Measurements from ENCODE around the gene DIAPH1.

DIAPH1 gene

GRCh38 chr5:141638771-141639170 is 20.0 kb upstream of the DIAPH1 start:
- H3K4me3 ChIP-seq (ENCODE audit: low read depth, low read length) = no peak overlapping the region
- no peak for DNase-seq (ENCODE audit: low read depth)
- no peak for TF ChIP-seq MYC (IDR thresholded peaks at IDR 0.05; ENCODE audit: low read depth, low read length)
- no peak for TF ChIP-seq POLR2A (IDR thresholded peaks at IDR 0.05; ENCODE audit: extremely low read depth, insufficient read length)
- TF ChIP-seq MAX (IDR thresholded peaks at IDR 0.05; ENCODE audit: low read depth, low read length) = no peak
- no peak for TF ChIP-seq CTCF (IDR thresholded peaks at IDR 0.05; ENCODE audit: low read depth, low read length)

- TF ChIP-seq MAX (IDR thresholded peaks at IDR 0.05; ENCODE audit: low read depth, low read length) (peak; percentile 50; the same call in 1 of the 2 replicates), CTCF (IDR thresholded peaks at IDR 0.05; ENCODE audit: low read depth, low read length) (no peak), MYC (IDR thresholded peaks at IDR 0.05; ENCODE audit: low read depth, low read length) (0 out of 2 replicates have a peak, but pooled peaks have one; percentile 17), POLR2A (IDR thresholded peaks at IDR 0.05; ENCODE audit: extremely low read depth, insufficient read length) (no peak)
- peak; percentile 66 for DNase-seq (ENCODE audit: low read depth)
- peak overlapping the region; percentile 56 for H3K4me3 ChIP-seq (ENCODE audit: low read depth, low read length)
Observed at GRCh38 chr5:141637767-141638419, 19.1 kb upstream of the DIAPH1 start.

GRCh38 chr5:141637123-141637766 is 18.4 kb upstream of the DIAPH1 start:
- DNase-seq (ENCODE audit: low read depth) = peak; percentile 35
- peak overlapping the region; percentile 56 for H3K4me3 ChIP-seq (ENCODE audit: low read depth, low read length)
- TF ChIP-seq MAX (IDR thresholded peaks at IDR 0.05; ENCODE audit: low read depth, low read length) (no peak), POLR2A (IDR thresholded peaks at IDR 0.05; ENCODE audit: extremely low read depth, insufficient read length) (no peak), MYC (IDR thresholded peaks at IDR 0.05; ENCODE audit: low read depth, low read length) (no peak), CTCF (IDR thresholded peaks at IDR 0.05; ENCODE audit: low read depth, low read length) (no peak)

GRCh38 chr5:141636413-141637122 is 17.8 kb upstream of the DIAPH1 start, which contains the start of the genes HDAC3 and RELL2:
Gene HDAC3, minus strand, starts transcription at chr5:141636849. Its CDS starts 59 bp downstream, at chr5:141636790.
Gene RELL2, plus strand, starts transcription at chr5:141636997. Its CDS starts 1,229 bp downstream, at chr5:141638226.
- peak; percentile 89 for DNase-seq (ENCODE audit: low read depth)
- TF ChIP-seq MYC (IDR thresholded peaks at IDR 0.05; ENCODE audit: low read depth, low read length) (no peak), POLR2A (IDR thresholded peaks at IDR 0.05; ENCODE audit: extremely low read depth, insufficient read length) (peak; percentile 64), CTCF (IDR thresholded peaks at IDR 0.05; ENCODE audit: low read depth, low read length) (no peak), MAX (IDR thresholded peaks at IDR 0.05; ENCODE audit: low read depth, low read length) (no peak)
- peak within 1 kb of the TSS; percentile 96 for H3K4me3 ChIP-seq (ENCODE audit: low read depth, low read length)

- DNase-seq (ENCODE audit: low read depth) = no peak
- no peak for TF ChIP-seq POLR2A (IDR thresholded peaks at IDR 0.05; ENCODE audit: extremely low read depth, insufficient read length)
- no peak for TF ChIP-seq MYC (IDR thresholded peaks at IDR 0.05; ENCODE audit: low read depth, low read length)
Observed at GRCh38 chr5:141636106-141636412, 17.3 kb upstream of the DIAPH1 start.

GRCh38 chr5:141635646-141636045 is 16.8 kb upstream of the DIAPH1 start:
- no peak for TF ChIP-seq MYC (IDR thresholded peaks at IDR 0.05; ENCODE audit: low read depth, low read length)
- no peak for DNase-seq (ENCODE audit: low read depth)
- H3K4me3 ChIP-seq (ENCODE audit: low read depth, low read length) = peak overlapping the region; percentile 96

More at GRCh38 chr5:141636106-141636412, 17.3 kb upstream of the DIAPH1 start:
- H3K4me3 ChIP-seq (ENCODE audit: low read depth, low read length) = peak overlapping the region; percentile 96
